SK-N-SH (cell line): ENCODE results near the gene FRMD1. TPM values are rescaled to one million over a fixed set of nuclear protein-coding genes. Genes with fewer than 3 reads are reported as not detected.

Source experiments
- CTCF ChIA-PET: fragments of 300-600, 350-600 bp; formaldehyde crosslinking; extraction: SDS; loops from one replicate; lab custom pipeline; 2021; lab: Yijun Ruan, JAX
- POLR2A ChIA-PET: fragments of 350-600 bp; sonication (Branson Sonifier 250); formaldehyde crosslinking; extraction: SDS; loops from one replicate; lab custom pipeline; 2020; ENCODE audit warnings: antibody characterized with exemption, inconsistent platforms; lab: Yijun Ruan, JAX
- DNase-seq: peaks from one replicate; pipeline ENCODE4 v3.0.0; 2012
- H2AFZ ChIP-seq: fragments of 200-600 bp; sonication (generic); 2 replicates; pipeline ENCODE4 v1.8.1; 2016; ENCODE audit warnings: antibody characterized with exemption, mild to moderate bottlenecking, low read depth
- H3F3A ChIP-seq: fragments of 200-600 bp; sonication (generic); replicated peaks from 2 replicates; pipeline ENCODE3; 2016; ENCODE audit warnings: antibody characterized with exemption, mild to moderate bottlenecking; ENCODE audit not compliant: insufficient read depth
- H3K27ac ChIP-seq, 2 experiments: fragments of 200-500 bp in 1 of 2; fragments of 200-600 bp in 1 of 2; sonication (Bioruptor generic) in 1 of 2; sonication (generic), shearing (Covaris generic) in 1 of 2; 2 replicates each; pipeline versions ENCODE4 v1.5.1 to v1.6.1; 2014 to 2016; ENCODE audit warnings: low read depth in 2 of 2, inconsistent platforms in 1 of 2, low read length in 1 of 2, mild to moderate bottlenecking in 1 of 2, mixed read lengths in 1 of 2
- H3K27me3 ChIP-seq: fragments of 200-600 bp; sonication (generic), shearing (Covaris generic); 2 replicates; pipeline ENCODE4 v1.6.1; 2016; ENCODE audit warnings: mixed run types; ENCODE audit not compliant: insufficient read depth
- H3K36me3 ChIP-seq, 2 experiments: fragments of 200-500 bp in 1 of 2; fragments of 200-600 bp in 1 of 2; sonication (Bioruptor generic) in 1 of 2; sonication (generic) in 1 of 2; replicated peaks in 1 of 2; 2 replicates each; pipeline versions ENCODE3 to v1.5.1; 2014 to 2016; ENCODE audit warnings: low read length in 1 of 2, mild to moderate bottlenecking in 1 of 2; ENCODE audit not compliant: insufficient read depth in 2 of 2, control insufficient read depth in 1 of 2
- H3K4me1 ChIP-seq, 2 experiments: fragments of 200-500 bp in 1 of 2; fragments of 200-600 bp in 1 of 2; sonication (Bioruptor generic) in 1 of 2; sonication (generic), shearing (Covaris generic) in 1 of 2; 2 replicates each; pipeline versions ENCODE4 v1.5.1 to v1.6.1; 2014 to 2016; ENCODE audit warnings: low read depth in 1 of 2, low read length in 1 of 2, mixed run types in 1 of 2; ENCODE audit not compliant: insufficient read depth in 2 of 2, control insufficient read depth in 1 of 2
- H3K4me2 ChIP-seq: fragments of 200-600 bp; sonication (generic), shearing (Covaris generic); 2 replicates; pipeline ENCODE4 v1.6.1; 2017; ENCODE audit warnings: mixed run types
- H3K4me3 ChIP-seq, 2 experiments: fragments of 200-500 bp in 1 of 2; fragments of 200-600 bp in 1 of 2; sonication (Bioruptor generic) in 1 of 2; sonication (generic), shearing (Covaris generic) in 1 of 2; 2 replicates each; pipeline versions ENCODE4 v1.5.1 to v1.8.1; 2014 to 2016; ENCODE audit warnings: low read depth in 2 of 2, inconsistent platforms in 1 of 2, low read length in 1 of 2, mild to moderate bottlenecking in 1 of 2, mixed read lengths in 1 of 2, moderate library complexity in 1 of 2
- H3K79me2 ChIP-seq: fragments of 200-600 bp; sonication (generic); 2 replicates; pipeline ENCODE4 v1.8.1; 2017; ENCODE audit warnings: mild to moderate bottlenecking; ENCODE audit not compliant: insufficient read depth
- H3K9ac ChIP-seq: fragments of 200-600 bp; sonication (generic); 2 replicates; pipeline ENCODE4 v1.6.1; 2017; ENCODE audit warnings: mixed run types
- H3K9me2 ChIP-seq: fragments of 200-600 bp; sonication (generic); 2 replicates; pipeline ENCODE4 v1.6.1; 2017; ENCODE audit warnings: mixed run types
- H3K9me3 ChIP-seq: fragments of 200-600 bp; sonication (generic); 2 replicates; pipeline ENCODE4 v1.6.1; 2017; ENCODE audit warnings: mixed run types, mild to moderate bottlenecking, moderate library complexity
- H4K20me1 ChIP-seq: fragments of 200-600 bp; sonication (generic); 2 replicates; pipeline ENCODE4 v1.6.1; 2017; ENCODE audit warnings: mild to moderate bottlenecking, mixed run types; ENCODE audit not compliant: insufficient read depth
- CHD2 ChIP-seq: fragments of 150-350 bp; IDR thresholded peaks from 2 replicates; pipeline ENCODE4 v1.6.1; 2018; ENCODE audit warnings: low read length; ENCODE audit not compliant: partially characterized antibody
- EP300 ChIP-seq, 2 experiments: IDR thresholded peaks; 2 replicates each; pipeline versions ENCODE4 v1.4.0 to v1.6.1; 2012; ENCODE audit warnings: borderline replicate concordance in 1 of 2, low read depth in 1 of 2, low read length in 1 of 2
- EZH2phosphoT487 ChIP-seq: fragments of 200-600 bp; sonication (generic); IDR thresholded peaks from 2 replicates; pipeline ENCODE4 v1.6.1; 2017; ENCODE audit warnings: low read depth, mixed run types, mild to moderate bottlenecking, antibody characterized with exemption, moderate library complexity, borderline replicate concordance
- MAX ChIP-seq: IDR thresholded peaks from 2 replicates; pipeline ENCODE4 v1.4.0; 2012; ENCODE audit warnings: low read depth
- MEF2A ChIP-seq: IDR thresholded peaks from 2 replicates; pipeline ENCODE4 v1.4.0; 2012; ENCODE audit warnings: low read depth, borderline replicate concordance
- MXI1 ChIP-seq: IDR thresholded peaks from 2 replicates; pipeline ENCODE4 v1.6.1; 2012; ENCODE audit warnings: mild to moderate bottlenecking, low read depth, low read length, improper control_type of control experiment
- NFIC ChIP-seq: IDR thresholded peaks from 2 replicates; pipeline ENCODE4 v1.4.0; 2012; ENCODE audit warnings: borderline replicate concordance
- RAD21 ChIP-seq: IDR thresholded peaks from 2 replicates; pipeline ENCODE4 v1.6.1; 2012; ENCODE audit warnings: mild to moderate bottlenecking, low read length
- RCOR1 ChIP-seq: fragments of 150-350 bp; IDR thresholded peaks from 2 replicates; pipeline ENCODE4 v1.6.1; 2017; ENCODE audit warnings: antibody characterized with exemption, low read length
- RFX5 ChIP-seq: IDR thresholded peaks from 2 replicates; pipeline ENCODE4 v1.6.1; 2012; ENCODE audit warnings: mild to moderate bottlenecking, improper control_type of control experiment, low read length
- TAF1 ChIP-seq: IDR thresholded peaks from 2 replicates; pipeline ENCODE4 v1.6.1; 2012; ENCODE audit warnings: low read depth, mild to moderate bottlenecking, low read length, moderate library complexity, borderline replicate concordance
- TCF12 ChIP-seq: IDR thresholded peaks from 2 replicates; pipeline ENCODE4 v1.4.0; 2012
- TEAD4 ChIP-seq: IDR thresholded peaks from 2 replicates; pipeline ENCODE4 v1.4.0; 2012; ENCODE audit warnings: mild to moderate bottlenecking, borderline replicate concordance; ENCODE audit not compliant: insufficient read depth
- USF2 ChIP-seq: fragments of 150-350 bp; IDR thresholded peaks from 2 replicates; pipeline ENCODE4 v1.6.1; 2017; ENCODE audit warnings: antibody characterized with exemption, low read length, low read depth, borderline replicate concordance
- YY1 ChIP-seq: IDR thresholded peaks from 2 replicates; pipeline ENCODE4 v1.4.0; 2012; ENCODE audit warnings: low read depth, mild to moderate bottlenecking
- ZBTB33 ChIP-seq: IDR thresholded peaks from 2 replicates; pipeline ENCODE4 v1.4.0; 2012; ENCODE audit warnings: low read depth, borderline replicate concordance
- WGBS: methylation state at CpG from one replicate; pipeline ENCODE4 v1.1.6; 2017; ENCODE audit warnings: low lambda C conversion rate; 5-methylcytosine and 5-hydroxymethylcytosine counted together
- polyA plus RNA-seq, 3 experiments: library from polyadenylated mRNA; depleted of rRNA; stranded (reverse); fragments of >200 nt; gene quantifications; 2 replicates each; pipeline ENCODE4 v1.2.3, GENCODE V29; 2012
- TF ChIP-seq, protein P1 (sequence below): fragments of 200-600 bp; sonication (generic); IDR thresholded peaks from 2 replicates; pipeline ENCODE4 v1.6.1; 2017; ENCODE audit warnings: antibody characterized with exemption, mild to moderate bottlenecking, moderate library complexity

Gene FRMD1
- polyA plus RNA-seq, 1 of the 3 experiments (the other 2 are of a cell fraction): not detected

- ChIA-PET POLR2A (no interaction called here), CTCF (interaction anchor here (0.6 to 1.2 kb wide), 3 partner anchors 9 to 80 kb away, joined by 3 read pairs; no protein-coding TSS in a partner anchor)
- Histone ChIP-seq H2AFZ (no peak overlapping the region), H3K4me3 (no peak overlapping the region), H3K36me3 (no peaks in the 10 kb centered on the region), H3K79me2 (no peaks in the 10 kb centered on the region), H3K9me3 (no peaks in the 10 kb centered on the region), H3K27me3 (no peaks in the 10 kb centered on the region), H3K4me2 (no peak overlapping the region), H3F3A (no peaks in the 10 kb centered on the region), H4K20me1 (no peaks in the 10 kb centered on the region), H3K9me2 (no peaks in the 10 kb centered on the region), H3K4me1 (peaks cover 0 to 8% of the 10 kb centered on the region in 2 experiments; a peak in 1 of 4 replicates), H3K9ac (no peak overlapping the region), H3K27ac (no peak overlapping the region)
- WGBS: 76% methylated on average over 28 of the region's 38 CpGs
- no peak for DNase-seq
- TF ChIP-seq YY1 (no peak), CHD2 (no peak), NFIC (no peak), TAF1 (no peak), RFX5 (no peak), MAX (no peak), MEF2A (no peak), EZH2phosphoT487 (no peak), TCF12 (no peak), RCOR1 (no peak), EP300 (IDR thresholded peaks at IDR 0.05; ENCODE audit: borderline replicate concordance in 1 of 2, low read depth in 1 of 2, low read length in 1 of 2) (no peak), MXI1 (no peak), TEAD4 (no peak), RAD21 (no peak), ZBTB33 (no peak), USF2 (no peak)
- TF ChIP-seq, protein P1, sequence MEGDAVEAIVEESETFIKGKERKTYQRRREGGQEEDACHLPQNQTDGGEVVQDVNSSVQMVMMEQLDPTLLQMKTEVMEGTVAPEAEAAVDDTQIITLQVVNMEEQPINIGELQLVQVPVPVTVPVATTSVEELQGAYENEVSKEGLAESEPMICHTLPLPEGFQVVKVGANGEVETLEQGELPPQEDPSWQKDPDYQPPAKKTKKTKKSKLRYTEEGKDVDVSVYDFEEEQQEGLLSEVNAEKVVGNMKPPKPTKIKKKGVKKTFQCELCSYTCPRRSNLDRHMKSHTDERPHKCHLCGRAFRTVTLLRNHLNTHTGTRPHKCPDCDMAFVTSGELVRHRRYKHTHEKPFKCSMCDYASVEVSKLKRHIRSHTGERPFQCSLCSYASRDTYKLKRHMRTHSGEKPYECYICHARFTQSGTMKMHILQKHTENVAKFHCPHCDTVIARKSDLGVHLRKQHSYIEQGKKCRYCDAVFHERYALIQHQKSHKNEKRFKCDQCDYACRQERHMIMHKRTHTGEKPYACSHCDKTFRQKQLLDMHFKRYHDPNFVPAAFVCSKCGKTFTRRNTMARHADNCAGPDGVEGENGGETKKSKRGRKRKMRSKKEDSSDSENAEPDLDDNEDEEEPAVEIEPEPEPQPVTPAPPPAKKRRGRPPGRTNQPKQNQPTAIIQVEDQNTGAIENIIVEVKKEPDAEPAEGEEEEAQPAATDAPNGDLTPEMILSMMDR: no peak
Measured at GRCh38 chr6:168053086-168053956, 25.7 kb downstream of the FRMD1 start.
